Measurements from ENCODE around the gene EMX1.
A peak's percentile ranks its signal among the peaks of the same experiment; 100 is the strongest.

- TF ChIP-seq YY1 (IDR thresholded peaks at IDR 0.05; ENCODE audit: insufficient read depth, insufficient read length) (no peak), SUZ12 (IDR thresholded peaks at IDR 0.05; ENCODE audit: extremely low read depth, insufficient read depth, insufficient read length) (peak; percentile 49), ZNF274 (IDR thresholded peaks at IDR 0.05; ENCODE audit: low read depth, low read length) (no peak)
Measured at GRCh38 chr2:72921088-72921851, 4.0 kb downstream of the EMX1 start.

Data from NT2/D1 (cell line).